WI38 (cell line): ENCODE data around the gene TFEB.

Experiments
- H3K4me3 ChIP-seq: 2 replicates; pipeline ENCODE4 v1.5.1; 2011; ENCODE audit warnings: low read depth, mild to moderate bottlenecking, control low read depth, low read length
- CTCF ChIP-seq: IDR thresholded peaks from 2 replicates; pipeline ENCODE4 v1.5.1; 2012; ENCODE audit warnings: low read depth, mild to moderate bottlenecking, control low read depth, low read length

The TFEB gene

GRCh38 chr6:41635365-41635764 lies 100.0 kb downstream of the TFEB start:
- no peak for TF ChIP-seq CTCF
- no peak overlapping the region for H3K4me3 ChIP-seq

- no peak for TF ChIP-seq CTCF
Observed at GRCh38 chr6:41634657-41635056, 100.8 kb downstream of the TFEB start.

More at GRCh38 chr6:41634657-41635056, 100.8 kb downstream of the TFEB start:
- no peak overlapping the region for H3K4me3 ChIP-seq
